Kidney (tissue), 14 donors: ENCODE data around the gene PSMB5. TPM values are rescaled to one million over a fixed set of nuclear protein-coding genes. Genes with fewer than 3 reads are reported as not detected.

Experiments used
- DNase-seq, 5 donors: peaks; one replicate each; pipeline ENCODE4 v3.0.0-alpha.2; 2013 to 2020
- FAIRE-seq: peaks from 2 replicates; lab custom pipeline; 2012; peaks lifted over from hg19 to GRCh38; lab: Jason Lieb, UNC
- H3K27ac ChIP-seq, 2 donors: one replicate each; pipeline ENCODE4 v1.7.0; 2013; ENCODE audit warnings: low read depth in 2 of 2, low read length in 2 of 2, inconsistent platforms in 1 of 2
- H3K27me3 ChIP-seq: one replicate; pipeline ENCODE4 v1.7.1; 2013; ENCODE audit warnings: low read length, inconsistent platforms; ENCODE audit not compliant: control insufficient read depth, insufficient read depth
- H3K36me3 ChIP-seq, 3 donors: one replicate each; pipeline versions ENCODE4 v1.7.0 to v1.7.1; 2013; ENCODE audit warnings: low read length in 3 of 3, control low read depth in 1 of 3, inconsistent platforms in 1 of 3; ENCODE audit not compliant: insufficient read depth in 3 of 3, control insufficient read depth in 2 of 3
- H3K4me1 ChIP-seq, 3 donors: one replicate each; pipeline versions ENCODE4 v1.7.0 to v1.7.1; 2013; ENCODE audit warnings: low read length in 3 of 3, inconsistent platforms in 1 of 3, low read depth in 1 of 3; ENCODE audit not compliant: control insufficient read depth in 2 of 3, insufficient read depth in 2 of 3
- H3K4me3 ChIP-seq, 3 donors: one replicate each; pipeline versions ENCODE4 v1.7.0 to v1.8.1; 2013; ENCODE audit warnings: low read length in 3 of 3, control low read depth in 1 of 3, inconsistent platforms in 1 of 3
- H3K9ac ChIP-seq, 3 donors: one replicate each; pipeline versions ENCODE4 v1.7.0 to v1.7.1; 2013; ENCODE audit warnings: low read length in 3 of 3, control low read depth in 1 of 3, inconsistent platforms in 1 of 3
- H3K9me3 ChIP-seq, 3 donors: one replicate each; pipeline versions ENCODE4 v1.7.0 to v1.7.1; 2013; ENCODE audit warnings: low read length in 3 of 3, control low read depth in 1 of 3, inconsistent platforms in 1 of 3; ENCODE audit not compliant: control insufficient read depth in 2 of 3, insufficient read depth in 1 of 3
- intact Hi-C: fragments of 100-400 bp; cut with DNase I; formaldehyde crosslinking; loops from one replicate; pipeline ENCODE4 v1.11.1; 2022
- polyA plus RNA-seq: library from polyadenylated mRNA; stranded (reverse); fragments of 350-450 nt; fragmentation: Illumina TruSeq; extraction: RNeasy Lipid Tissue Mini Kit (QIAGEN cat#74804); gene quantifications from one replicate; pipeline ENCODE4 v1.2.3, GENCODE V29; 2014; ENCODE audit warnings: low read depth, low replicate concordance; ENCODE audit not compliant: insufficient read depth
- total RNA-seq: library from RNA; stranded (reverse); fragmentation: NEBNext Ultra II Directional; extraction: Animal tissue kit (Norgen Biotek cat#: 25700); gene quantifications from one replicate; pipeline ENCODE4 v1.2.1, GENCODE V29; 2021
- TF ChIP-seq, protein P1 (sequence below): IDR thresholded peaks from 3 replicates; pipeline ENCODE4 v1.5.1; 2012; ENCODE audit warnings: mild to moderate bottlenecking, moderate library complexity, borderline replicate concordance; ENCODE audit not compliant: insufficient read depth; ENCODE audit errors: extremely low read depth
- donor health status: control.
- donor health status: control.
- donor health status: control.
- donor health status: control.
- donor health status: control.
- donor health status: DM: yes; HTN: yes; CAD: no.
- donor health status: Normal renal cell carcinoma (clear cell type).

Gene PSMB5
- total and polyA plus RNA-seq, 2 donors from 2014 or later = 87.1 to 190 TPM

DNA sequence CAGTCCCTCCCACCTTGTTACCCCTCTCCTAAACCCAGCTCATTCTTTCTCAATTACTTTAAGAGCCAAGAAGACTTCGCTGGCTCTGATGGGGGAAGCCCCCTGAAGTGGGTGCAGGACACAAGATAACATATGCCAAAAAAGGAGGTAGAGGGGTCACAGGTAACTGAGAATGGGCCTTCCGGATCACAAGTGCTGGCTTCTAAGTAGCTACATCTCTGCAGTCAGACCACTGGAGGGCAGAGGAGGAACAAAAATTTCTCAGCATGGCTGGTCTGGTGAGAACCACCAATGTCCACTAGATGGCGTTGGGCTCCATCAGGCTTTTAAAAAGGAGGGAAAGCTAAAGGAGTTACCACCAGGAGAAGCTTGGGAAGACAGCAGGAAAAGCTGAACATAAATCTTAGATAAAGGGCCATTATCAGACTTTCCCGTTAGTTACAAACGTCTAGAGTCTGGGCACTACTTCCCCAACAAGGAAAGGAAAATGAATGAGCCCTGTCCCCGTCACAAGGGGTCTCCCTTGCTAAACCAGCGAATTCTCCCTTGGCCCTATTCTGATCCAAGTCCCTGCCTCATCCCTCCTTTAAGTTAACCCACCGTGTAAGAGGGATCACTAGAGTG, 34.2 kb upstream of the PSMB5 start:
- Histone ChIP-seq H3K36me3 (peaks cover 16 to 49% (median 31%) of the 10 kb centered on the region in 3 donors), H3K27ac (peak overlapping the region in 1 of 2 donors; percentile 20), H3K4me3 (no peak overlapping the region), H3K4me1 (peaks cover 3 to 24% (median 21%) of the 10 kb centered on the region in 3 donors), H3K9me3 (no peaks in the 10 kb centered on the region), H3K27me3 (no peaks in the 10 kb centered on the region), H3K9ac (peak overlapping the region in 1 of 3 donors; percentile 9)
- peak; percentile 67 to 96 (median 94) for DNase-seq
- TF ChIP-seq, protein P1, sequence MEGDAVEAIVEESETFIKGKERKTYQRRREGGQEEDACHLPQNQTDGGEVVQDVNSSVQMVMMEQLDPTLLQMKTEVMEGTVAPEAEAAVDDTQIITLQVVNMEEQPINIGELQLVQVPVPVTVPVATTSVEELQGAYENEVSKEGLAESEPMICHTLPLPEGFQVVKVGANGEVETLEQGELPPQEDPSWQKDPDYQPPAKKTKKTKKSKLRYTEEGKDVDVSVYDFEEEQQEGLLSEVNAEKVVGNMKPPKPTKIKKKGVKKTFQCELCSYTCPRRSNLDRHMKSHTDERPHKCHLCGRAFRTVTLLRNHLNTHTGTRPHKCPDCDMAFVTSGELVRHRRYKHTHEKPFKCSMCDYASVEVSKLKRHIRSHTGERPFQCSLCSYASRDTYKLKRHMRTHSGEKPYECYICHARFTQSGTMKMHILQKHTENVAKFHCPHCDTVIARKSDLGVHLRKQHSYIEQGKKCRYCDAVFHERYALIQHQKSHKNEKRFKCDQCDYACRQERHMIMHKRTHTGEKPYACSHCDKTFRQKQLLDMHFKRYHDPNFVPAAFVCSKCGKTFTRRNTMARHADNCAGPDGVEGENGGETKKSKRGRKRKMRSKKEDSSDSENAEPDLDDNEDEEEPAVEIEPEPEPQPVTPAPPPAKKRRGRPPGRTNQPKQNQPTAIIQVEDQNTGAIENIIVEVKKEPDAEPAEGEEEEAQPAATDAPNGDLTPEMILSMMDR = peak; percentile 97
- intact Hi-C loops = no loop called here
- no peak for FAIRE-seq

DNA sequence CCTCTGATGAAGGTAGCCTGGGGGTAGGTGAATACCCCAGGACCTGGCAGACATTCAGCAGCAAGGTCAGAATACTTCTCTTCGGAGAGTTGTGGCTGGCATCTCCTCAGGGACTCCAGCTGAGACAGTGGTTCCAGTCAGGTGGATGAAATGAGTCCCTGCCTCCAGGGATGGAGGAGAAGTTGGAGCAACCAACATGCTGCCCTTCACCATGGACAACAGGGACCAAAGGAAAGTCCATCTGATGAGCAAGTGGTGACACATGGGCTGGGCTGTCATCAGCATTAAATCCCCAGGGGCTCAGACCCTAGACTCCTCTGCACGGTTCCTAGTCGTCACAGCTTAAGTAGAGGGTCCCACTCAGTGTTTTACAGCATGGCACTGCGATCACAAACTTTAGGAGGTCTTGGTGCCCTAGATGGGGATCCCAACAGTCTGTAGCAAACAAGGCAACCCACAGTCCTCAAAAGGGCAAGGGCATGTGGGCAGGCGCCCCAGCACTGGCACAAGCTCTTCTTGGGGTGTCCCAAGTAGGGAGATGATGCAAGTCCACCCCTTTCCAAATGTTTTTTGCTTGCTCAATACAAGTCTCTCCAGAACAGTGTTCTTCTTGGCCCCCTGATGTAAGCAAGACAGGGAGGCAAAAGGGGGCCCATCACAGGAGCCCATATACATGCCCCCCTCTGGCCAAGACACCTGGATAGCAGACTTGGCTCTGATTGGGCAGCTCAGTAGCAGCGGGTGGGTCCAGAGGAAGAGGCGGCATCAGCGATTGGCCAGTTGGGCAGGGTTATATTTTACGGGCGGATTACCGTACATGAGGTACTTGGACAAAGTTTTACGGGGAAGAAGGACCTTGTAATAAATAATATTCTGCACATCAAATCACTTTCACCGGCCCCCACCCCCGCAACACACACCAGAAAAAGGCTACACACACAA, 33.4 kb upstream of the PSMB5 start:
- Histone ChIP-seq H3K36me3 (peaks cover 23 to 54% (median 39%) of the 10 kb centered on the region in 3 donors), H3K27me3 (no peaks in the 10 kb centered on the region), H3K9ac (no peak overlapping the region), H3K27ac (no peak overlapping the region), H3K4me1 (peaks cover 3 to 24% (median 21%) of the 10 kb centered on the region in 3 donors), H3K9me3 (no peaks in the 10 kb centered on the region), H3K4me3 (no peak overlapping the region)
- no peak for FAIRE-seq
- DNase-seq = peak in 2 of 5 donors; percentile 34 to 52
- intact Hi-C loops = no loop called here
- TF ChIP-seq, protein P1 = no peak

DNA sequence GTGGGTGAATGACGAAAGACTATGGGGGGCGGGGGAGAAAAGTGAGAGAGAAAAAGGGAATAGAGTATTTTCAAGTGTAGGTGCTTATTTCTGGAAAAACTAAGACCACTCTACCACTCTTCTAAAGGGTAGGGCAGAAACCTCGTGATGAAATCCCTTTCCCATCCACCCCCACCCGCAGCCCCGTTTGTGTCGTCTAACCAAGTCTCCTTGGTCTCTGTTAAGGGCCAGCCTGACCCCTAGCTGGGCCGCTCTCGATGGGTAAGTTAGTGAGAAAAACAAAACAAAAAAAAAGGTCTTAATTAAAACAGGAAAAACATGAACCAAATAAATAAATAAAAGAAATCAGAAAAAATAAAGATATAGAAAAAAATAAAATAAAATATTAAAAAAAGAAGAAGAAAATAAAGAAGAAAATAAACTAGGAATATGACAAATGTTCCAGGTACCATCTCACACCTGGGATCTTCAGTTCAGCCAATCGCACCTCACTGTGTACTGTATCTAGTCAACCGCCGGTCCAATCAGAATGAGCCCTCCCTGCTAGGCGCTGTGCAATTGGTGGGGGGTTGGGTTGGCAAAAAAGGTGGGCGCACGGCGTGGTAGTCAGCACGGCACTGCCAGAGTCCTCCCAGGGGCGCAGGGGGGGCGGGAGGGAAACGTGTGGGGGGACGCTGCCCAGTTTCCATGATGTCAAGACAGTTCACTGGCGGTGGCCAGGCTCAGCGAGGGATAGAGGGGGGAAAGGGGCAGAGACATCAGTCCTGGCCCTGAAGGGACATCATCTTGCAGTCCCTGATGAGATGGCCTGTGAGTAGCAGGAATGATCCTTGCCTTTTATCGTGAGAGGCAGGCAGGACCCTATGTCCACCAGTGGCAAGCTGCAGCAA, 32.4 kb upstream of the PSMB5 start:
- intact Hi-C loops = no loop called here
- peak in 2 of 5 donors; percentile 53 to 66 for DNase-seq

More for the DNA sequence above, 32.4 kb upstream of the PSMB5 start:
- TF ChIP-seq, protein P1 = no peak
- peaks cover 31 to 54% (median 42%) of the 10 kb centered on the region in 3 donors for H3K36me3 ChIP-seq
- peaks cover 3 to 20% (median 16%) of the 10 kb centered on the region in 3 donors for H3K4me1 ChIP-seq
- H3K9me3 ChIP-seq = no peaks in the 10 kb centered on the region
- H3K27me3 ChIP-seq = no peaks in the 10 kb centered on the region
- no peak overlapping the region for H3K9ac ChIP-seq
- H3K4me3 ChIP-seq = no peak overlapping the region
- no peak for FAIRE-seq
- no peak overlapping the region for H3K27ac ChIP-seq
